Naive thymus-derived CD4-positive, alpha-beta T cell (primary cell): ENCODE measurements around the gene SPINDOC. TPM values are rescaled to one million over a fixed set of nuclear protein-coding genes. Genes with fewer than 3 reads are reported as not detected.
"Not testable (repeated sequence)": the region's sequence is repeated elsewhere in the genome, so short reads cannot be mapped to it uniquely, and the experiment has no call there.

Experiments
- ATAC-seq: fragments of 150-1000 bp; cut with Tn5 transposase; 2 replicates; pipeline ENCODE4 v1.10.0; 2021; ENCODE audit warnings: mild to moderate bottlenecking, moderate library complexity
- CTCF ChIA-PET: fragments of 350-600 bp; sonication (Branson Sonifier 250); formaldehyde crosslinking; loops from one replicate; lab custom pipeline; 2021; ENCODE audit warnings: antibody characterized with exemption; lab: Charles Lee
- POLR2A ChIA-PET: fragments of 350-600 bp; sonication (Branson Sonifier 250); formaldehyde crosslinking; loops from one replicate; lab custom pipeline; 2021; ENCODE audit warnings: antibody characterized with exemption, inconsistent platforms; lab: Charles Lee
- DNase-seq, 9 donors: peaks; one replicate each; pipeline versions ENCODE4 v3.0.0 to v3.0.0-alpha.2; 2020 to 2022; ENCODE audit warnings: mixed read lengths in 1 of 9
- H3K27ac ChIP-seq: one replicate; pipeline ENCODE4 v1.7.0; 2013; ENCODE audit warnings: mild to moderate bottlenecking, low read depth, low read length, moderate library complexity
- H3K27me3 ChIP-seq, 2 donors: one replicate each; pipeline ENCODE4 v1.7.0; 2013; ENCODE audit warnings: low read length in 2 of 2, mild to moderate bottlenecking in 2 of 2, moderate library complexity in 2 of 2; ENCODE audit not compliant: control insufficient read depth in 2 of 2, insufficient read depth in 2 of 2
- H3K36me3 ChIP-seq, 3 experiments: 1 replicate in 2 of 3; 2 replicates in 1 of 3; pipeline ENCODE4 v1.7.0; 2013; ENCODE audit warnings: low read length in 3 of 3, mild to moderate bottlenecking in 3 of 3, moderate library complexity in 1 of 3; ENCODE audit not compliant: insufficient read depth in 3 of 3, control insufficient read depth in 2 of 3
- H3K4me1 ChIP-seq, 2 donors: one replicate each; pipeline ENCODE4 v1.7.0; 2013; ENCODE audit warnings: low read length in 2 of 2, mild to moderate bottlenecking in 2 of 2, moderate library complexity in 1 of 2; ENCODE audit not compliant: control insufficient read depth in 2 of 2, insufficient read depth in 2 of 2
- H3K4me3 ChIP-seq: 2 replicates; pipeline ENCODE4 v1.7.0; 2013; ENCODE audit warnings: mild to moderate bottlenecking, low read length
- H3K9me3 ChIP-seq, 3 experiments: 1 replicate in 2 of 3; 2 replicates in 1 of 3; pipeline ENCODE4 v1.7.0; 2013; ENCODE audit warnings: low read length in 3 of 3; ENCODE audit not compliant: control insufficient read depth in 2 of 3
- H3K27ac Mint-ChIP-seq, 9 donors: one replicate each; pipeline ENCODE4 v1.8.0; 2020 to 2022; ENCODE audit warnings: mixed read lengths in 9 of 9, mild to moderate bottlenecking in 8 of 9, moderate library complexity in 5 of 9, inconsistent platforms in 2 of 9
- H3K27me3 Mint-ChIP-seq, 5 donors: one replicate each; pipeline ENCODE4 v1.8.0; 2021 to 2022; ENCODE audit warnings: mixed read lengths in 5 of 5, mild to moderate bottlenecking in 1 of 5
- H3K36me3 Mint-ChIP-seq, 5 donors: one replicate each; pipeline ENCODE4 v1.8.0; 2020 to 2022; ENCODE audit warnings: mixed read lengths in 5 of 5, mild to moderate bottlenecking in 3 of 5, inconsistent platforms in 1 of 5
- H3K4me1 Mint-ChIP-seq, 7 donors: one replicate each; pipeline ENCODE4 v1.8.0; 2020 to 2022; ENCODE audit warnings: mixed read lengths in 7 of 7, mild to moderate bottlenecking in 3 of 7, inconsistent platforms in 1 of 7
- H3K4me3 Mint-ChIP-seq, 10 donors: one replicate each; pipeline ENCODE4 v1.8.0; 2020 to 2022; ENCODE audit warnings: mild to moderate bottlenecking in 10 of 10, mixed read lengths in 10 of 10, moderate library complexity in 6 of 10, inconsistent platforms in 2 of 10
- H3K9me3 Mint-ChIP-seq, 11 donors: one replicate each; pipeline ENCODE4 v1.8.0; 2020 to 2022; ENCODE audit warnings: mixed read lengths in 11 of 11, mild to moderate bottlenecking in 4 of 11, inconsistent platforms in 1 of 11, moderate library complexity in 1 of 11
- intact Hi-C, 2 donors: fragments of 100-400 bp; cut with micrococcal nuclease; formaldehyde crosslinking; loops; one replicate each; pipeline ENCODE4 v1.15.1; 2023
- polyA plus RNA-seq, 2 donors: library from polyadenylated mRNA; unstranded; fragments of 300-500 nt; fragmentation: Illumina TruSeq; gene quantifications; one replicate each; pipeline ENCODE4 v1.2.3, GENCODE V29; 2021
- total RNA-seq, 6 experiments: library from RNA in 5 of 6; stranded (reverse) in 5 of 6; gene quantifications; 1 replicate in 5 of 6; 2 replicates in 1 of 6; pipeline ENCODE4 v1.2.3 and lab custom pipeline; 2021 to 2026

The SPINDOC gene
- total and polyA plus RNA-seq, 7 experiments from 2014 or later: 0.22 to 42.2 (median 8.2) TPM

GRCh38 chr11:63863620-63864019 is 50.4 kb downstream of the SPINDOC start:
- Mint-ChIP-seq H3K4me3 (peak overlapping the region in 2 of 10 donors; percentile 21 to 30), H3K27ac (peak overlapping the region in 8 of 9 donors; percentile 16 to 84 (median 64)), H3K4me1 (peaks cover 45 to 69% (median 63%) of the 10 kb centered on the region in 7 donors), H3K36me3 (peaks cover 0 to 22% (median 3%) of the 10 kb centered on the region in 5 donors)
- H3K9me3 ChIP-seq, H3K27ac ChIP-seq, H3K9me3 Mint-ChIP-seq, DNase-seq, ATAC-seq, intact Hi-C loops, H3K27me3 ChIP-seq, H3K27me3 Mint-ChIP-seq, H3K4me3 ChIP-seq: not testable (repeated sequence)
- peaks cover 47 to 51% of the 10 kb centered on the region in 2 donors for H3K4me1 ChIP-seq
- ChIA-PET POLR2A (interaction anchor here (1.6 to 2.1 kb wide), 2 partner anchors 16 to 24 kb away, joined by 3 to 12 read pairs; partner anchors contain the start of gene MARK2), CTCF (interaction anchor here (2.1 kb wide), 1 partner anchor 27 kb away, joined by 6 read pairs; no protein-coding TSS in a partner anchor)
- H3K36me3 ChIP-seq: peaks cover 0 to 10% (median 0%) of the 10 kb centered on the region in 3 experiments

GRCh38 chr11:63866211-63866610 is 53.0 kb downstream of the SPINDOC start:
- H3K9me3 Mint-ChIP-seq: peaks cover 0 to 1% (median 0%) of the 10 kb centered on the region in 11 donors
- intact Hi-C loops: loop anchor here (1.0 to 2.0 kb wide), 4 partner anchors 15 to 28 kb away; no protein-coding TSS in a partner anchor
- Histone ChIP-seq H3K9me3 (no peaks in the 10 kb centered on the region), H3K36me3 (peaks cover 0 to 6% (median 0%) of the 10 kb centered on the region in 3 experiments), H3K4me3 (no peak overlapping the region), H3K4me1 (peaks cover 73% of the 10 kb centered on the region in 2 donors), H3K27me3 (no peaks in the 10 kb centered on the region), H3K27ac (peak overlapping the region; percentile 22)
- ChIA-PET CTCF (interaction anchor here (0.5 to 2.3 kb wide), 6 partner anchors 16 to 32 kb away, joined by 3 to 8 read pairs (median 5); partner anchors contain the start of gene MARK2), POLR2A (interaction anchor here (0.6 to 3.9 kb wide), 7 partner anchors 11 to 1604 kb away, joined by 3 to 23 read pairs (median 4); partner anchors contain the start of gene MARK2)
- H3K4me3 Mint-ChIP-seq: peak overlapping the region; percentile 56 to 81 (median 75)
- H3K27me3 Mint-ChIP-seq: no peaks in the 10 kb centered on the region
- H3K4me1 Mint-ChIP-seq: peaks cover 69 to 85% (median 75%) of the 10 kb centered on the region in 7 donors
- peak overlapping the region; percentile 63 to 94 (median 83) for H3K27ac Mint-ChIP-seq
- DNase-seq (peak; percentile 29 to 87 (median 80)), ATAC-seq (peak; percentile 83)
- peaks cover 0 to 24% (median 3%) of the 10 kb centered on the region in 5 donors for H3K36me3 Mint-ChIP-seq

GRCh38 chr11:63867511-63867910 is 54.3 kb downstream of the SPINDOC start:
- H3K27ac Mint-ChIP-seq: peak overlapping the region in 6 of 9 donors; percentile 30 to 94 (median 72)
- no peak for DNase-seq
- no peak for ATAC-seq
- Histone ChIP-seq H3K4me3 (no peak overlapping the region), H3K27me3 (no peaks in the 10 kb centered on the region), H3K36me3 (peaks cover 0 to under 1% (median 0%) of the 10 kb centered on the region in 3 experiments), H3K27ac (peak overlapping the region; percentile 22), H3K4me1 (peaks cover 81 to 84% of the 10 kb centered on the region in 2 donors), H3K9me3 (no peaks in the 10 kb centered on the region)
- POLR2A ChIA-PET: interaction anchor here (1.2 to 3.9 kb wide), 5 partner anchors 11 to 62 kb away, joined by 3 to 23 read pairs (median 5); partner anchors contain the start of gene MARK2
- peaks cover 0 to 1% (median 0%) of the 10 kb centered on the region in 11 donors for H3K9me3 Mint-ChIP-seq
- CTCF ChIA-PET: interaction anchor here (1.5 to 2.3 kb wide), 3 partner anchors 21 to 31 kb away, joined by 5 to 8 read pairs (median 6); partner anchors contain the start of gene MARK2
- intact Hi-C loops: loop anchor here in 1 of 2 donors (2.0 kb wide), 1 partner anchor 17 kb away; no protein-coding TSS in a partner anchor
- H3K27me3 Mint-ChIP-seq: no peaks in the 10 kb centered on the region
- peaks cover 0 to 24% (median 3%) of the 10 kb centered on the region in 5 donors for H3K36me3 Mint-ChIP-seq
- H3K4me3 Mint-ChIP-seq: peak overlapping the region in 5 of 10 donors; percentile 23 to 75 (median 61)
- peaks cover 71 to 88% (median 80%) of the 10 kb centered on the region in 7 donors for H3K4me1 Mint-ChIP-seq

- Histone ChIP-seq H3K27me3 (no peaks in the 10 kb centered on the region), H3K27ac (no peak overlapping the region), H3K9me3 (no peaks in the 10 kb centered on the region), H3K4me3 (no peak overlapping the region), H3K36me3 (no peaks in the 10 kb centered on the region), H3K4me1 (peaks cover 82% of the 10 kb centered on the region in 2 donors)
- Mint-ChIP-seq H3K9me3 (peaks cover 0 to 1% (median 0%) of the 10 kb centered on the region in 11 donors), H3K27ac (peak overlapping the region; percentile 46 to 94 (median 74)), H3K4me1 (peaks cover 64 to 88% (median 82%) of the 10 kb centered on the region in 7 donors), H3K36me3 (peaks cover 0 to 20% (median 3%) of the 10 kb centered on the region in 5 donors), H3K27me3 (no peaks in the 10 kb centered on the region), H3K4me3 (peak overlapping the region; percentile 40 to 78 (median 70))
- no peak for ATAC-seq
- ChIA-PET CTCF (interaction anchor here (0.6 to 2.3 kb wide), 5 partner anchors 25 to 77 kb away, joined by 3 to 9 read pairs (median 4); partner anchors contain the start of gene MARK2), POLR2A (interaction anchor here (1.6 to 3.9 kb wide), 4 partner anchors 19 to 30 kb away, joined by 5 to 23 read pairs (median 11); partner anchors contain the start of gene MARK2)
- no peak for DNase-seq
- intact Hi-C loops: loop anchor here in 1 of 2 donors (2.0 kb wide), 1 partner anchor 38 kb away; no protein-coding TSS in a partner anchor
Observed at GRCh38 chr11:63868399-63869064, 55.3 kb downstream of the SPINDOC start.

GRCh38 chr11:63869171-63869591 is 55.9 kb downstream of the SPINDOC start:
- ChIA-PET CTCF (interaction anchor here (0.6 to 1.3 kb wide), 4 partner anchors 26 to 76 kb away, joined by 3 to 9 read pairs (median 4); partner anchors contain the start of gene MARK2), POLR2A (interaction anchor here (1.3 to 2.4 kb wide), 4 partner anchors 14 to 30 kb away, joined by 4 to 11 read pairs (median 5); partner anchors contain the start of gene MARK2)
- intact Hi-C loops: loop anchor here in 1 of 2 donors (2.0 kb wide), 1 partner anchor 38 kb away; no protein-coding TSS in a partner anchor
- H3K4me1 Mint-ChIP-seq: peaks cover 68 to 93% (median 86%) of the 10 kb centered on the region in 7 donors
- ATAC-seq (no peak), DNase-seq (no peak)
- no peaks in the 10 kb centered on the region for H3K27me3 Mint-ChIP-seq
- H3K4me3 Mint-ChIP-seq: peak overlapping the region; percentile 61 to 84 (median 78)
- peaks cover 0 to 1% (median 0%) of the 10 kb centered on the region in 11 donors for H3K9me3 Mint-ChIP-seq
- H3K9me3 ChIP-seq: no peaks in the 10 kb centered on the region
- H3K36me3 Mint-ChIP-seq: peaks cover 0 to 20% (median 3%) of the 10 kb centered on the region in 5 donors
- H3K36me3 ChIP-seq: no peaks in the 10 kb centered on the region
- peak overlapping the region; percentile 21 for H3K27ac ChIP-seq
- H3K4me3 ChIP-seq: peak overlapping the region; percentile 10
- peak overlapping the region; percentile 66 to 95 (median 91) for H3K27ac Mint-ChIP-seq
- H3K4me1 ChIP-seq: peaks cover 80 to 86% of the 10 kb centered on the region in 2 donors
- no peaks in the 10 kb centered on the region for H3K27me3 ChIP-seq
